ENCODE results near the gene MFAP3L.

The MFAP3L gene

DNA sequence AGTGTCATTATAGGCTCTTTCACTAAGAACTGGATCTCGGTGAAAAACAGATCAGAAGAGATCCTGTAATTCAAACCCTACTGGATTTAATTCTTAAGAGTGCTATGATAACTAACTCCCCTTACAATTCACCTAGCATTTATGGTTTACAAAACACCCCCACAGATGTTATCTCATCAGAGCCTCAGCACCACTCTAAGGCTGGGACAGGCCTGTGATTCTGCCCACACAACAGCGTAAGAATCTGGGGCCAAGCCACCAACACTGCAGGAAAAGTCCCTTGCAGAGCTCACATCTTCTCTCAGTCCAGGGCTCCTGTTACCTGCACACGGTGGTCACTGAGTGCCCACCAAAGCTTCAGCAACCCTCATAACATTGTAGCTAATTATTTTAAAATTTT is 8.9 kb downstream of the MFAP3L start:
- DNase-seq: no peak

DNA sequence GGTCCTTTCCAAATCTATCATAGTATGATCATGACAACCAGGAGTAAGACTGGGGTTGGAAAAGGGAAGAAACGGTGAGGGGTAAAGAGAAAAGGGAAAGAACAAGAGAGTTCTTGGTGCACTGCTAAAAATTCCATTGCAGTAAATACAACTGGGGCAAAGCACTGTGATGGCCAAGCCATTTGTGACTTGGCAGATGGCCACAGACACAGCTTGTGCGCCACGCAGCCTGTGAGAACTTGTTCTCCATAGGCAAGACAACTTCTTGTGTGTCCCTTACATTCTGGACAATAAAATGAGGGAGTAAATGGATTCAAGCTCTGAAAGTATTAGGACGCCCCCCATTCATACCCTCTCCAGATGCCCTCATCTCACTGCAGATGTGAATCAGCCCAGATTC is 10.9 kb downstream of the MFAP3L start:
- no peak for DNase-seq

DNA sequence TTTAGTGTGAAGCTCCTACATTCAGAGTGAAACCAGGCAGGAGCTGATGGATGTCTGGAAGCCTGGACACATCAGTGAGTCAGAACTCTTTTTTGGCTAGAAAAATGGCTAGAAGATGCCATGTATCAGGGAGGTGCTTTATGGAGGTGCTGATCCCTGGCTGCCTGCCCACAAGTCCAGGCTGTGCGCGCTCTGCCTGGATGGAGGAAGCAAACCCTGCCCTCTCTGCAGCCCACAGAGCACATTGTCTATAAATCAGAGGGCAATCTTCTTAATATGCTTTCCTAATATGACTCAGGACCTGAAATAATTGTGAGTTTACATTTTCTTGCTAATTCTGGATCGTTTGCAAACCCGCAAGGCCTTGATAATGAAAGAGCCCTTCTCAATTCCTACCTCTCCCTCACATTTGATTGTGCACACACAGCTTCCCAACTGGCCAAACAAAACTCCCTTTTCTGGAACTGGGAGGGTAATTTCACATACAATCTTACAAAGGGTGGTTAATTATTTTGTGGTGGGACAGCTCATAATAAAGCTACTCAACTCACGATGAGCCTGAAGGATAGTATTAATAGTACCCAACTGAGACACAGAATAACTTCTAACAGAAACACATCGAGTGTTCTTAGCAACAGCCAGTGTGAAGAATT is 11.7 kb downstream of the MFAP3L start:
- DNase-seq: no peak

DNA sequence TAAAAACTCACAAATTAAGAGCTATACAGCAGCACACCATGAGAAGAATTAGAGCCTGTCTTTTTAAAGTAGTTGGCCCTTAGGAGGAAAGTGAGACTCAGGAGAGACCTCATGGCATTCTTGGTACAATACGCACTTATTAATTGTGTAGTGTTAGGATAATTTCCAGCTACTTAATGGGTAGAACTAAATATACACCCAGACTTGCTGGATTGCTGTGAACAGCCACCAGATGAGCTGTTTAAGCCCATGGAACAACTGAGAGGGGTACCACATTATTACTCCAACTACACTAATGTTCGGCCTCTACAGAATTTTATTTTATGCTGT is 13.6 kb downstream of the MFAP3L start:
- DNase-seq: no peak

DNA sequence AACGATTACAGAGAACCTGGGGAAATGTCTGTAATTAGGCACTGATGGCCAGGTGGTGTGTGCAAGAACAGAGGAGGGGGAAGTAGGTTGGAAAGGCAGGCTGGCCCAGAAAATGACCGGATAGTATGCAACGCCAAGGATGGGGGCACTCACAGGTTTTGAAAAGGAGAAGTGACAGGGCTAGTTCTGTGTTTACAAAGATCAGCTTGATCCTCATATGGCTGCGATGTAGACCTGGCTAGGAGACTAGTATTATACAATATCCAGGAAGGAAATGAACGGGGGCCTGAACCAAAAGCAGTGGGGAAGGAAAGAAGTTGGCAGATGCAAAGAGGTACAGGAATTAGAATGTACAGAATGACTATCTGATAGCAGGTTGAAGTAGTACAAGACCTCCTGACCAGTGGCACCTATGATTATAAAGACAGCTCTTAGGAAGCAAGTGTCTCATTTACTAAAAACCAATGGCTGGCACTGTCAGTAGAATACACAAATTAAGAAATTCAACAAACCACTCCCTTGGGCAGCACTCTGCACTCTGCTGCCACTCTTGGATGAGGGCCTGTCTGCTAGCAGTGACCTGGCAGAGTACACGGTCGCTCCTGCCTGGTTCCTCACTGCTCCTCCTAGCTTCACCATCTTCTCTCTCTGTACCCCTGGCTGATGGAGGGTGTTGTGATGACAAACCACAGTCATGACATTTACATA is 14.1 kb downstream of the MFAP3L start:
- no peak for DNase-seq

DNA sequence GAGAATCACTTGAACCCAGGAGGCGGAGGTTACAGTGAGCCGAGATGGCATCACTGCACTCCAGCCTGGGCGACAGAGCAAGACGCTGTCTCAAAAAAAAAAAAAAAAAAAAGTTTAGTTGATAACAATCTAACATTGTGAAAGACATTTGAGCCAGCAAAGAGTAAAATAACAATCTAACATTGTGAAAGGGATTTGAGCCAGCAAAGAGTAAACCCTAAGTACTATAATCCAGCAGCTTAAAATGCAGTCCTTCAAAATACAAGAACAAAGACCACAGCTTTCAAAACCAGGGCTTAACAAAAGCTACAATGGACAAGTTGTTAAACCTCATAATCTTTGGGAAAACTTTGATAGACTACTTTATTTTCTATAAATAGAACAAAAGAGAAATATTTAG is 16.9 kb downstream of the MFAP3L start:
- no peak for DNase-seq

DNA sequence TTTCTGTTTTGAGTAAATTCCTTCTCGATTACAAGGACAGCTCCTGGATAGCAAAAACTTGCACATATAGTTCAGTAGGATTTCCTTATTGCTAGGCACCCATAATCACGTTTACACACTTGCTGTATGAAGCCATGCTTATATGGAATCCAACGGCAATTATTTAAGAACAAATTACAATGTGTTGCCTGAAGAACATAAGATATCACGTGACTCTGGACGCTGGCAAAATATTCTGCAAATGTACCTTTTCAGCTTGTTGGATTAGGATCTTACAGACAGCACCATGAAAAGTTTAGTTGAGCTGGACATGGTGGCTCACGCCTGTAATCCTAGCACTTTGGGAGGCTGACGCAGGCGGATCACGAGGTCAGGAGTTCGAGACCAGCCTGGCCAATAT is 17.4 kb downstream of the MFAP3L start:
- DNase-seq: no peak

DNA sequence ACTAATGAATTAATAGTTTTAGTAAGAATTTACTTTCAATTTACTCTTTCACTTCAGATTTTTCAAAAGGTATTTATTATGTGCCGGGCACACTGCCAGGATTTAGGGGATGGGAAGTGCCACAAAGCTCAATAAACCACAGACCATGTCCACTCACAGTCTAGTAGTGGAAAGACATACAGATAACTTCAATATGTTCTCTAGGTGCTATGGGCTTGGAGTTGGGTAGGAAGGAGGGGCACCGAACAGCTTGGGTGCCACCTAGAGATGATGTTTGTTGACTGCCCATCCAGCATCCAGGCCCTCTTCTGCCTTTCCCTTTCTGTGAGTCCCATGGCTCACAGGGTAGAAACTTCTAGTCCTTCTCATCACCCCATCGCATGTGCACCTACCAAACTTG is 17.8 kb downstream of the MFAP3L start:
- DNase-seq: no peak

DNA sequence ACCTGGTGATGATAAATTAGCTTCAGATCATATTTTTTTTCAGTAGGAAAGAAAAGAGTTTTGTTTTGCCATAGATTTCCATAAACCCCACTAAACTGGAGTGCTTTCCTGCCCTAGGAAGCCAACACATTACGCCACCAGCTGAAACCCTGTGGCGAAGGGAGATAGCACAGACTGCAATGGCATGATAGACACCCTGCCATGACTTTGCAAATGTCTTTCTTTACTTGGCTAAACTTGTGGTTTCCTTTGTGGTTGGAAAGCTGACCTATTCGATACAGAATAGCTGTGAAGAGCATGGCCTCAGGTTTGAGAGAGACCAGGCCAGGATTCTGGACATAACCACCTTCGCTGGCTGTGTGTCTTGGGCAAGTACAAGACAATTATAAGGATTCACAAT is 19.1 kb downstream of the MFAP3L start:
- no peak for DNase-seq

DNA sequence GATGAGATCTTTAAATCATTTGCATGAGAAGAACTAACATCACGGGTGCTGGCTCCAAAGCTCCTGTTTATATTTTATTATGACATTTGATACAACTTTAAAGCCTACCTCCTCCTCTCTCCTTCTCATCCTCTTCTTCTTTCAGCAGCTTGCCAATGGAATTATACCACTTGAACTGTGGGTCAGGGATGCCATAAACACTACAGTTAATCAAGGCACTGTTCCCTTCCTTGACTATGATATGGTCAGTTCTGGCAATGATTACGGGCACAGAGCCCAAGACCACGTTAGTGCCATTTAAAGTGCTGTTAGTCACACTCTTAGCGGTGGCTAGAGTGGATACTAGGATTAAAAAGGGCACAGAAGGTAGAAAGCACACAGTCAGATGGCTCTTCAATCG is 20.7 kb downstream of the MFAP3L start:
- no peak for DNase-seq

DNA sequence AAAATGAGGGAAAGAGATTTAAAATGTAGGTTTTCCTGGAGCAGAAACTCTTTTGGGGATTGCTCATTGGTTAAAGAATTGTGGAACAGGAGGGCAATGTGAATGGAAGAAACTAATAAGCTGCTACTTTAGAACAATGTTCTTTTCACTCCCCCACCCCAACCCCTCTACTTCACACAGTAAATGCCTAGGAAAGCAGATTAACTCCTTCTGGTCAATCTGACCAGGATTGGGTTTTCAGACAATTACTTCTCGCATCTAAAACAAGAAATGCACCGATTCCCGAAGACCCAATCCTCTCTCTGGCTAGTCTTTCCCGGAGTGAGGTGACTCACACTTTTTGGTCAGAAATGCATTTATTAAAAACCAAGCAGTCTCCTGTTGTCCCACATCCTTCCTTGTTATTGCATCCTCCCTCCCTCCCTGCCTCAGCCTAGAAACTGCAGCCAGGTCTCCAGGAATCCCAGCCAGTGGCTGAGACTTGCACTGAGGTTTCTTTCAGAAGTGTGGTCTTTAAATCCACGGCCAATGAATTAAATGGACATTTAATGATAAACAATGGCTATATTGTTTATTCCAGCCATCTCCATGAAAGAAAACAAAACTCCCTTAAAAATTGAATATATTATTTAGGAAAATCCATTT is 21.4 kb downstream of the MFAP3L start:
- DNase-seq: no peak

DNA sequence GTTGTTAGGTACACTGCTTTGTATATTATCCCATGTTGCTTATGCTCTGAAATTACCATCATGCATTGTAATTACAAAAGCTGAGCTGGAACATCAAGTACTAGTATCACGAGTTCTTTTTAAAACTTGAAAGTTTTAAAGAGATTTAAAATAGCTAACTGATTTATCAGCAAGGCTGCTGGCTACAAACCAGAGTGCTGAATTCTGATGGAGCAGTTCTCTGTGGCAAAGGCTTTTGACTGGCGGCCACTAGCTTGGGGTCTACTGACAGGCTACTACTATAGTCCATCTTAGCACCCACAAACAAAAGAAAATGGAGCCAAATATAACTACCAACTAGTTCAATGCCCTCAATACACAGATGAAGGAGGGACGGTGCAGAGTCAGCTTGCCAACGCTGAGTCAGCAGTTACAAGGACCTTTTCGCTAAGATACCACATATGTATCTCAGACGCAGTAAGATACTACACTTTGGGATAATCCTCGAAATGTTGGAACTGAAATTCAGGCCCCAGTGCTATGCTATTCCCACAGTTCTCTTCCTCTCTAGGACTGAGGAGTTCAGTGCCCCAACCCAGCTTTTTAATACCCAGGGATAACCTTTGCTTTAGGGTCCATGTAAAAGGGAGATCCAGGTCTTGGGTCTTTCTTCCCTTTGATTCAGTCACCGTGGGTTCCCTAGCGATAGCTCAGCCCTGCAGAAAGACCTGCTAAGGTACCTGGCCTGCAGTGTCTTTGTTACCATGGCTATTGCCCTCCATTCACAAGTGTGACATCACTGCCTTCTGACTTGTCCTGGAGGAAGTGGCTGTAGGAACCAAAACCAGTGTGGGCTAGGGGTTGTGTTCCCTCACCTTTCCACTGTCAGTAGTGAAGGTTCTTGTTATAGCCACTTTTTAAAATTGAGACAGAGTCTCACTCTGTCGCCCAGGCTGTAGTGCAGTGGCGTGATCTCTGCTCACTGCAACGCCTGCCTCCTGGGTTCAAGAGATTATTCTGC is 22.8 kb downstream of the MFAP3L start:
- DNase-seq: no peak

DNA sequence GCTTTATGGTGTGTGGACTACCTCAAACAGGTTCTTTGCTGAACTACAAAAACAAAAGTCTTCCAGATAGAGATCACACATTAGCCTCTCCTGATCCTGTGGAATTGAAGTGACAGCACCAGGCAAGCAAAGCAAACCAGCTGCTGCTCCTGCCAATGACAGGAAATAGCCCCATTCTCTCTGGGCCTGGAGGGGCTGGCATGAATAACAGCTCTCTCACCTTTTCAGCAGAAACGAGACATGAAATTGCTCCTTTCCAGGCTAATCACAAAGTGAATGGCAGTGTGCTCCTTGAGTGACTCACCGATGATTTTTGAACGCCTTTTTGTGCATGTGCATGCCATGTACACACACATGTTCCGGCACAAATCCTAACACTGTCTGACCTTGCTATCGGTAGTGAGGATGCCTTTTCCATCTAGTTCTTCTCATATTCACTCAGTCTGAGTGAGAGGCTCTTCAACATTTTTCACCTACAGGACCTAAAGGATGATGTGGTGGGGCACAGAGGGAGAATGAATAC is 24.4 kb downstream of the MFAP3L start:
- no peak for DNase-seq

DNA sequence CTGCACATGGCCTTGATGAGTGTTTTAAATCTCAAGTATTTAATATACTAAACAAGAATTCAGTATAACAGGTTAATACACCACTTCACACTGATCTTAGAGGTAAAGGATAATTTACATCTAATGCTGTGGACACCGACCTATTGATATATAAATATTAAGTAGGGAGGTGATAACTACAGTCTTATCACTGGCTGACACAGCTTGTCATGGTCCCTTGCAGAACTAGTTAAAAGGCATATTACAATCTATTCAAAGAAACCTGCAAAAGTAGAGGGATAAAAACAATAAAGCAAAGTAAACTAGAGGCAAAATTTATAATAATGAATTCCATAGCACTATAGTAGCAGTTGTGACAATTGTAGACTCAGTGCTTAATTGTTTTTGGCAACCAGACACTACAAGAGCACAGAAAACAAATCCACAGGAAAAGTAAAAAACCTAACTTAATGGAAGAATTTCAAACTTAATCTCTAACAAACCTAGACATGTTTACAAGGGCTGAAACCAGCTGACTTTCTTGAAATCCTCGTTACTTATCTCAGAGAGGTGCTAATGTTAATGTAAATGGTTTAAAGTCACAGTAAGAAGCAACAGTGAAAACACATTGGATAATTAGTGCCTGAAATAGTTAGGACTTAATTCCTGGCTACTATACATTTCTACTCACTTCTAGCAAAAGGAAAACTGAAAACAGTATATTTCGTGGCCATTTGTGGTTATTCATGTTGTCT is 25.0 kb downstream of the MFAP3L start:
- DNase-seq: no peak

DNA sequence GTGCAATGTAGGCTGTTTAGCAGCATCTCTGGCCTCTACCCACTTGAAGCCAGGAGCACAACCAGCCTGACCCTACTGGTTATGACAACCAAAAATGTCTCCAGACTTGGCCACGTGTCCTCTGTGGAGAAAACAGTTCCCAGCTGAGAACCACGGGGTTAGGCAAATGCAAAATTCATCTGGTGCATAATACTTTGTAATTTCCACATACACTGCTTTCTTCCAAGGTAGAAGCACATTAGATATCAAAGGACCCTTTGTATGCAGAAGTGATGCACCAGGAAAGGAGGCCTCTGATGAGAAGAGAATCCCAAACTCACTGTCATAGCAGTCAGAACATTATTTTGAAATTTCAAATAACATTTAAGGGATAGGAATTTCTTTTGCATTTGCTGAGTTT is 26.3 kb downstream of the MFAP3L start:
- no peak for DNase-seq

DNA sequence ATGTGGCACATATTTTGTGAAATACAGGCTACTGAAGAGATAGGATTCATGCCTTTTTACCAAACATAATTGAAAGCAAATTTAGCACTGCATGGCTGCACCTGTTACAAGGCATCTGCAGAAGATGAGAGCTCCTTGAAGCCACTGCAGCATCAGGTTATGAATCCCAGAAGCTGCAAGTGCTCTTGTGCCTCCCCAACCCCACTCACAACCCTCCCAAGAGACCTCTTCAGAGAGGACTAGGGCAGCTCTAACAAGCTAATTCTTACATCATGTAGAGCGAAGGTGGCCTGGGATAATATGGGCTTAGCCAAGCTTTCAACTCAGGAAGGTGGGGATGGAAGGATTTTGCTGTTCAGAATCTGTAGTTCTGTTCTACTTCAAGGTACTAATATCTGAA is 27.2 kb downstream of the MFAP3L start:
- DNase-seq: no peak

DNA sequence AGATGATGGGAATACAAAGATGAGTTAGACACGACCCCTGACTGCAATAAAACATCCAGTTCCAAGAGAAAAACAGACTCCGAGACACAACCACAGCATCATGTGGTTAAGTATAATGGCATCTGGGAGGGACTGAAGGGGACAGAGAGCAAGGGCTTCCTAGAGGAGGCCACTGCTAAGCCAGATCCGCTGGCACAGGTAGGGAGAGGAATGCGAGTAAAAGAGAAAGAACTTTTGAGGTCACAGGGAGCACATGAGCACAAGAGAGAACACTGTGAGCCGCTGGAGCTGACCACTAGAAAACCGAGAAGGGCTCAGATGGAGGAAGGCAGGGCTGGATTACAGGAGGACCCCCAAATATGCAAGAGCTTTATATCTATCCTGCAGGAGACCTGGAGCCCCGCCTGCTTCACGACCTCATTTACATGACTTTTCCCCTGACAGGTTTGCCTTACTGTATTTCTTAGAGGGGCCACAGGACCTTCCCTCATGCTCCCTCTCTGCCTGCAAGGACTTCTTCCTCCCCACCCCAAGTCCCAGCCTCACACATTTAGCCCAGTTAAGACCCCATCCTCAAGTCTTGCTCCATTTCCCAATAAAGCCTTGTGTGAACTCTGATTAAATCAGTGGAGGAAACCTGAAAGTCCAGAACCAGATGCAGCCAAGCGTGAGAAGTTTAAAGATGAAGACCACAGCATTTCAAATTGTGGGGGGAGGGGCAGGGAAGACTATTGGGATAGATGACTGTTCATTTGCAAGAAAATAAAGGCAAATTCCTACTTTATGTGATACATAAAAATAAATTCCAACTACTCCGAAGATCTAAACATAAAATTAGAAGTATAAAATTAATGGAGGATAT is 29.6 kb downstream of the MFAP3L start:
- DNase-seq: no peak

DNA sequence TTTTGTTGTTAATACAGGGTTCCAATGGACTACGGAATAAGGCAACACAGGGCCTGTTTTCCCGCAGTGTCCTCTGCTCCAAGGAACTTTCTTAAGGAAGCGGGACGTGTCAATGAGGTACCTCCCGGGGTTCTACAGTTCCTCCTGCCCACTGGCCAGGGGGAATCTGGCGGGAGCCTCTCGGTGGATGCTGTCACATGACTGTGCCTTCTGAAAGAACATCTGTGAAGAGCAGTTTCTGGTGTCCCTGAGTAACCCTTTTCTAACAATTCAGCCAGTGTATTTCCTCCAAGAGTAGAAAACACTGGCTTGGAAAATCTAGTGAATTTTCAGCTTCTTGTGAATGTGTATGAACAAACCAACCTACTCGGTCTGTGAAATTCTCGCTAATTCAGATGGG is 32.7 kb downstream of the MFAP3L start:
- DNase-seq: no peak

DNA sequence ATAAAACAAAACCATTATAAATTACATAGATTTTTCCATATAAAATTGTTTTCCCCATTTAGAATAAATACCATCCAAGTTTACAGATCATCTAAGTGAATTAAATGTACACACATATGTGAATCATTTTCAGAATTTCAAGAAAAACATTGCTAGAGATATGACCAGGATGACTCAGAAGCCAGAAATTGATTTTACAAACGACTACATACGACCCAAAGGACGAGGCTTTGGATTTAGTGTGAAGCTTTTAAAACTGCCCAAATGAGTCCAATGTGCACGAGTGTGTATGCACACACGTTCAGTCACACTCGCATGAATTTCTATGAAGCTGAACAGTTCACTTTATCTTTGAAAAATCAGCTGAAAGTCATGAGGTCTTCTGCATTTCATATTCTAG is 37.9 kb downstream of the MFAP3L start:
- no peak for DNase-seq

DNA sequence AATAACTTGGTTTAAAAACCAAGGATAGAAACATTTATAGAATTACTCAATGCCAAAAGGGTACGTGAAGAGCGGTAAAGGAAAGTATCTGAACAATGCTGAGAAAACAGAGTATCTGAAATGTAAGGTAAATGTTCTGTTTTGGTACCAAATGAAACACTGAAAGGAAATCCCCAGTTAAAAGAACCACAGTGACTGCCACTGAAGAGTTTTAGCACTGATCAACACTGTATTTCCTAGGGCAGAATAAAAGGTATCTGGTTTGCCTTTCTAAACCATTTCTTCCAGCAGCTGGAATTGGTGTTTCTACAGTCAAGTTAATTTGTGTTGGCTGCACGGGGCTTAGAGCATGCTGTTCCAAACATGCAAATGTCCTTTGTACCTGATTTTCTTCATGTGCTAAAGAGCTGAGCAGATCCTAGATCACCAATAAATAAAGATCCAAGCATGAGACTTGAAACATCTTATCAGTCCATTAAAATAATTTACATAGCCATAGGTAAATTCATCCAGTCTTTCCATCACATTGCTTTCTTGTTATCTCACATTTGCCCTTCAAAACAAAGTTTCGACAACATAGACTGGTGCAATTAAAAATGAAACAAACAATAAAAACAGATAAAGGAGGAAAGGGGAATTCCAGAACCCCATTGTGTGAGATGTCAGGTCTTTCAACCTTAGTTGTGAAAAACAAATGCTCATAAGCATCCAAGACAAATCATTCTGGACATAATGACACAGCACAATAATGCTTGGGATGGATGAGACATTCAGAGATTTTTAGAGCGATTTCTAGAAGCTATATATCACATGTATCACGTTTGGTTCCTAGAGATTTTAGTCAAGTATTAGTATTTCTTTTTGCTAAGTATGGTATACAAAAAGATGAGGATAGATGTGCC is 38.6 kb downstream of the MFAP3L start:
- no peak for DNase-seq
